Naive thymus-derived CD4-positive, alpha-beta T cell (primary cell): ENCODE results near the gene CENPT. TPM values are rescaled to one million over a fixed set of nuclear protein-coding genes. Genes with fewer than 3 reads are reported as not detected.

Experiments used
- ATAC-seq: fragments of 150-1000 bp; cut with Tn5 transposase; 2 replicates; pipeline ENCODE4 v1.10.0; 2021; ENCODE audit warnings: mild to moderate bottlenecking, moderate library complexity
- CTCF ChIA-PET: fragments of 350-600 bp; sonication (Branson Sonifier 250); formaldehyde crosslinking; loops from one replicate; lab custom pipeline; 2021; ENCODE audit warnings: antibody characterized with exemption; lab: Charles Lee
- POLR2A ChIA-PET: fragments of 350-600 bp; sonication (Branson Sonifier 250); formaldehyde crosslinking; loops from one replicate; lab custom pipeline; 2021; ENCODE audit warnings: antibody characterized with exemption, inconsistent platforms; lab: Charles Lee
- DNase-seq, 9 donors: peaks; one replicate each; pipeline versions ENCODE4 v3.0.0 to v3.0.0-alpha.2; 2020 to 2022; ENCODE audit warnings: mixed read lengths in 1 of 9
- H3K27ac ChIP-seq: one replicate; pipeline ENCODE4 v1.7.0; 2013; ENCODE audit warnings: mild to moderate bottlenecking, low read depth, low read length, moderate library complexity
- H3K27me3 ChIP-seq, 2 donors: one replicate each; pipeline ENCODE4 v1.7.0; 2013; ENCODE audit warnings: low read length in 2 of 2, mild to moderate bottlenecking in 2 of 2, moderate library complexity in 2 of 2; ENCODE audit not compliant: control insufficient read depth in 2 of 2, insufficient read depth in 2 of 2
- H3K36me3 ChIP-seq, 3 experiments: 1 replicate in 2 of 3; 2 replicates in 1 of 3; pipeline ENCODE4 v1.7.0; 2013; ENCODE audit warnings: low read length in 3 of 3, mild to moderate bottlenecking in 3 of 3, moderate library complexity in 1 of 3; ENCODE audit not compliant: insufficient read depth in 3 of 3, control insufficient read depth in 2 of 3
- H3K4me1 ChIP-seq, 2 donors: one replicate each; pipeline ENCODE4 v1.7.0; 2013; ENCODE audit warnings: low read length in 2 of 2, mild to moderate bottlenecking in 2 of 2, moderate library complexity in 1 of 2; ENCODE audit not compliant: control insufficient read depth in 2 of 2, insufficient read depth in 2 of 2
- H3K4me3 ChIP-seq: 2 replicates; pipeline ENCODE4 v1.7.0; 2013; ENCODE audit warnings: mild to moderate bottlenecking, low read length
- H3K9me3 ChIP-seq, 3 experiments: 1 replicate in 2 of 3; 2 replicates in 1 of 3; pipeline ENCODE4 v1.7.0; 2013; ENCODE audit warnings: low read length in 3 of 3; ENCODE audit not compliant: control insufficient read depth in 2 of 3
- H3K27ac Mint-ChIP-seq, 9 donors: one replicate each; pipeline ENCODE4 v1.8.0; 2020 to 2022; ENCODE audit warnings: mixed read lengths in 9 of 9, mild to moderate bottlenecking in 8 of 9, moderate library complexity in 5 of 9, inconsistent platforms in 2 of 9
- H3K27me3 Mint-ChIP-seq, 5 donors: one replicate each; pipeline ENCODE4 v1.8.0; 2021 to 2022; ENCODE audit warnings: mixed read lengths in 5 of 5, mild to moderate bottlenecking in 1 of 5
- H3K36me3 Mint-ChIP-seq, 5 donors: one replicate each; pipeline ENCODE4 v1.8.0; 2020 to 2022; ENCODE audit warnings: mixed read lengths in 5 of 5, mild to moderate bottlenecking in 3 of 5, inconsistent platforms in 1 of 5
- H3K4me1 Mint-ChIP-seq, 7 donors: one replicate each; pipeline ENCODE4 v1.8.0; 2020 to 2022; ENCODE audit warnings: mixed read lengths in 7 of 7, mild to moderate bottlenecking in 3 of 7, inconsistent platforms in 1 of 7
- H3K4me3 Mint-ChIP-seq, 10 donors: one replicate each; pipeline ENCODE4 v1.8.0; 2020 to 2022; ENCODE audit warnings: mild to moderate bottlenecking in 10 of 10, mixed read lengths in 10 of 10, moderate library complexity in 6 of 10, inconsistent platforms in 2 of 10
- H3K9me3 Mint-ChIP-seq, 11 donors: one replicate each; pipeline ENCODE4 v1.8.0; 2020 to 2022; ENCODE audit warnings: mixed read lengths in 11 of 11, mild to moderate bottlenecking in 4 of 11, inconsistent platforms in 1 of 11, moderate library complexity in 1 of 11
- intact Hi-C, 2 donors: fragments of 100-400 bp; cut with micrococcal nuclease; formaldehyde crosslinking; loops; one replicate each; pipeline ENCODE4 v1.15.1; 2023
- polyA plus RNA-seq, 2 donors: library from polyadenylated mRNA; unstranded; fragments of 300-500 nt; fragmentation: Illumina TruSeq; gene quantifications; one replicate each; pipeline ENCODE4 v1.2.3, GENCODE V29; 2021
- total RNA-seq, 6 experiments: library from RNA in 5 of 6; stranded (reverse) in 5 of 6; gene quantifications; 1 replicate in 5 of 6; 2 replicates in 1 of 6; pipeline ENCODE4 v1.2.3 and lab custom pipeline; 2021 to 2026

CENPT gene
- total and polyA plus RNA-seq, 7 experiments from 2014 or later, result 11.8 to 128 (median 81.3) TPM

GRCh38 chr16:67872631-67873434 lies 25.3 kb upstream of the CENPT start, which contains the start of gene EDC4:
Gene EDC4 (plus strand): TSS chr16:67873052. CDS start chr16:67873262, 210 bp downstream.
- Histone ChIP-seq H3K36me3 (peaks cover 10 to 46% (median 13%) of the 10 kb centered on the region in 3 experiments), H3K27me3 (no peaks in the 10 kb centered on the region), H3K4me3 (peak within 1 kb of the TSS; percentile 88), H3K4me1 (peaks cover 19 to 30% of the 10 kb centered on the region in 2 donors), H3K27ac (peak within 1 kb of the TSS; percentile 91), H3K9me3 (no peaks in the 10 kb centered on the region)
- ATAC-seq (peak; percentile 96), DNase-seq (peak; percentile 75 to 96 (median 83))
- ChIA-PET CTCF (interaction anchor here (0.5 to 1.0 kb wide), 6 partner anchors 9 to 325 kb away, joined by 3 to 4 read pairs (median 3); no protein-coding TSS in a partner anchor), POLR2A (interaction anchor here (0.6 to 2.8 kb wide), 10 partner anchors 9 to 1098 kb away, joined by 3 to 23 read pairs (median 4); partner anchors contain the start of genes CENPT, NUTF2, PSKH1 and PSMB10)
- H3K9me3 Mint-ChIP-seq, result no peaks in the 10 kb centered on the region
- H3K27ac Mint-ChIP-seq, result peak within 1 kb of the TSS; percentile 90 to 97 (median 92)
- peak within 1 kb of the TSS; percentile 88 to 96 (median 94) for H3K4me3 Mint-ChIP-seq
- peaks cover 25 to 41% (median 36%) of the 10 kb centered on the region in 7 donors for H3K4me1 Mint-ChIP-seq
- peaks cover 0 to 27% (median 4%) of the 10 kb centered on the region in 5 donors for H3K36me3 Mint-ChIP-seq
- no peaks in the 10 kb centered on the region for H3K27me3 Mint-ChIP-seq
- intact Hi-C loops, result loop anchor here (1.0 to 5.0 kb wide), 13 partner anchors 20 to 352 kb away; partner anchors contain the start of genes NUTF2 (in 2 of the 2), RANBP10 (in 2 of the 2), THAP11 (in 2 of the 2) and TSNAXIP1 (in 2 of the 2)

- H3K4me3 Mint-ChIP-seq, result peak overlapping the region; percentile 88 to 96 (median 94)
- intact Hi-C loops, result loop anchor here (1.0 to 5.0 kb wide), 8 partner anchors 29 to 351 kb away; partner anchors contain the start of genes RANBP10 (in 2 of the 2), TSNAXIP1 (in 2 of the 2), NFATC3 (in 1 of the 2) and THAP11 (in 1 of the 2)
- H3K36me3 ChIP-seq, result peaks cover 3 to 43% (median 7%) of the 10 kb centered on the region in 3 experiments
Observed at GRCh38 chr16:67872131-67872630, 24.7 kb upstream of the CENPT start.

GRCh38 chr16:67871256-67871655 lies 23.8 kb upstream of the CENPT start:
- no peaks in the 10 kb centered on the region for H3K9me3 ChIP-seq
- H3K27me3 Mint-ChIP-seq, result no peaks in the 10 kb centered on the region
- intact Hi-C loops, result loop anchor here in 1 of 2 donors (5.0 kb wide), 1 partner anchor 39 kb away; no protein-coding TSS in a partner anchor
- ChIA-PET POLR2A (interaction anchor here (0.6 to 1.5 kb wide), 5 partner anchors 22 to 65 kb away, joined by 3 to 10 read pairs (median 3); partner anchors contain the start of genes CENPT, PSKH1, PSMB10 and RANBP10), CTCF (interaction anchor here (0.9 to 1.2 kb wide), 2 partner anchors 13 to 30 kb away, joined by 4 to 5 read pairs; no protein-coding TSS in a partner anchor)
- peaks cover 19 to 29% of the 10 kb centered on the region in 2 donors for H3K4me1 ChIP-seq
- DNase-seq, result no peak
- H3K36me3 Mint-ChIP-seq, result peaks cover 0 to 14% (median 4%) of the 10 kb centered on the region in 5 donors
- H3K9me3 Mint-ChIP-seq, result no peaks in the 10 kb centered on the region
- no peak for ATAC-seq
- H3K27ac Mint-ChIP-seq, result peak overlapping the region in 4 of 9 donors; percentile 49 to 90 (median 69)
- H3K4me3 ChIP-seq, result no peak overlapping the region
- H3K4me3 Mint-ChIP-seq, result peak overlapping the region in 2 of 10 donors; percentile 93 to 96
- H3K27me3 ChIP-seq, result no peaks in the 10 kb centered on the region
- peaks cover 0 to 40% (median 4%) of the 10 kb centered on the region in 3 experiments for H3K36me3 ChIP-seq
- peaks cover 25 to 38% (median 35%) of the 10 kb centered on the region in 7 donors for H3K4me1 Mint-ChIP-seq
- H3K27ac ChIP-seq, result no peak overlapping the region

More at GRCh38 chr16:67872131-67872630, 24.7 kb upstream of the CENPT start:
- peak overlapping the region; percentile 87 to 93 (median 91) for H3K27ac Mint-ChIP-seq
- H3K9me3 Mint-ChIP-seq, result no peaks in the 10 kb centered on the region
- Histone ChIP-seq H3K27ac (peak overlapping the region; percentile 91), H3K9me3 (no peaks in the 10 kb centered on the region), H3K4me1 (peaks cover 19 to 30% of the 10 kb centered on the region in 2 donors), H3K4me3 (peak overlapping the region; percentile 88), H3K27me3 (no peaks in the 10 kb centered on the region)
- no peak for ATAC-seq
- H3K36me3 Mint-ChIP-seq, result peaks cover 0 to 21% (median 4%) of the 10 kb centered on the region in 5 donors
- DNase-seq, result no peak
- ChIA-PET CTCF (no interaction called here), POLR2A (interaction anchor here (0.7 to 1.5 kb wide), 4 partner anchors 21 to 66 kb away, joined by 3 to 10 read pairs (median 3); partner anchors contain the start of genes CENPT, PSKH1 and RANBP10)
- H3K27me3 Mint-ChIP-seq, result no peaks in the 10 kb centered on the region
- peaks cover 25 to 41% (median 36%) of the 10 kb centered on the region in 7 donors for H3K4me1 Mint-ChIP-seq

- Mint-ChIP-seq H3K36me3 (peaks cover 0 to 9% (median 4%) of the 10 kb centered on the region in 5 donors), H3K27me3 (no peaks in the 10 kb centered on the region), H3K4me1 (peaks cover 12 to 23% (median 19%) of the 10 kb centered on the region in 7 donors), H3K4me3 (no peak overlapping the region), H3K27ac (peak overlapping the region in 1 of 9 donors; percentile 38), H3K9me3 (no peaks in the 10 kb centered on the region)
- Histone ChIP-seq H3K36me3 (peaks cover 0 to 36% (median 4%) of the 10 kb centered on the region in 3 experiments), H3K4me1 (peaks cover 16% of the 10 kb centered on the region in 2 donors), H3K27me3 (no peaks in the 10 kb centered on the region), H3K9me3 (no peaks in the 10 kb centered on the region), H3K4me3 (no peak overlapping the region), H3K27ac (no peak overlapping the region)
- intact Hi-C loops, result loop anchor here in 1 of 2 donors (5.0 kb wide), 1 partner anchor 37 kb away; no protein-coding TSS in a partner anchor
- POLR2A ChIA-PET, result no interaction called here
- CTCF ChIA-PET, result interaction anchor here (0.9 kb wide), 1 partner anchor 53 kb away, joined by 3 read pairs; no protein-coding TSS in a partner anchor
- no peak for ATAC-seq
- DNase-seq, result no peak
Observed at GRCh38 chr16:67869653-67870052, 22.2 kb upstream of the CENPT start.

GRCh38 chr16:67868290-67868689 lies 20.8 kb upstream of the CENPT start:
- Mint-ChIP-seq H3K9me3 (no peaks in the 10 kb centered on the region), H3K27me3 (no peaks in the 10 kb centered on the region), H3K36me3 (peaks cover 0 to 9% (median 4%) of the 10 kb centered on the region in 5 donors), H3K4me1 (peaks cover 0 to 10% (median 8%) of the 10 kb centered on the region in 7 donors), H3K27ac (peak overlapping the region in 3 of 9 donors; percentile 31 to 77 (median 65)), H3K4me3 (no peak overlapping the region)
- CTCF ChIA-PET, result interaction anchor here (1.6 kb wide), 1 partner anchor 53 kb away, joined by 5 read pairs; no protein-coding TSS in a partner anchor
- POLR2A ChIA-PET, result no interaction called here
- peaks cover 0 to 37% (median 4%) of the 10 kb centered on the region in 3 experiments for H3K36me3 ChIP-seq
- no peaks in the 10 kb centered on the region for H3K9me3 ChIP-seq
- H3K4me1 ChIP-seq, result peaks cover 4 to 7% of the 10 kb centered on the region in 2 donors
- H3K4me3 ChIP-seq, result no peak overlapping the region
- no peak overlapping the region for H3K27ac ChIP-seq
- DNase-seq, result no peak
- intact Hi-C loops, result no loop called here
- ATAC-seq, result no peak
- no peaks in the 10 kb centered on the region for H3K27me3 ChIP-seq
